NB4 (cell line): ENCODE results near the gene IL17B.

ENCODE experiments used
- DNase-seq: peaks from one replicate; pipeline ENCODE4 v3.0.0; 2010; ENCODE audit warnings: low read depth
- H3K4me3 ChIP-seq: one replicate; pipeline ENCODE4 v1.5.1; 2011; ENCODE audit warnings: mild to moderate bottlenecking, low read depth, low read length, moderate library complexity
- CTCF ChIP-seq: IDR thresholded peaks from one replicate; pipeline ENCODE4 v1.5.1; 2012; ENCODE audit warnings: low read depth, low read length
- MYC ChIP-seq: IDR thresholded peaks from 2 replicates; pipeline ENCODE4 v1.6.1; 2011; ENCODE audit warnings: low read depth, low read length
- POLR2A ChIP-seq: IDR thresholded peaks from 2 replicates; pipeline ENCODE4 v1.6.1; 2011; ENCODE audit warnings: mild to moderate bottlenecking; ENCODE audit not compliant: insufficient read length; ENCODE audit errors: extremely low read depth
- TF ChIP-seq, protein P1 (sequence below): IDR thresholded peaks from 2 replicates; pipeline ENCODE4 v1.6.1; 2011; ENCODE audit warnings: low read depth, low read length

IL17B gene

GRCh38 chr5:149421372-149421685 is 42.2 kb upstream of the IL17B start:
- TF ChIP-seq MYC (no peak), CTCF (no peak), POLR2A (no peak)
- TF ChIP-seq, protein P1, sequence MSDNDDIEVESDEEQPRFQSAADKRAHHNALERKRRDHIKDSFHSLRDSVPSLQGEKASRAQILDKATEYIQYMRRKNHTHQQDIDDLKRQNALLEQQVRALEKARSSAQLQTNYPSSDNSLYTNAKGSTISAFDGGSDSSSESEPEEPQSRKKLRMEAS, result no peak
- DNase-seq, result no peak
- H3K4me3 ChIP-seq, result no peak overlapping the region

GRCh38 chr5:149420545-149421371 is 41.7 kb upstream of the IL17B start:
- no peak for TF ChIP-seq POLR2A
- DNase-seq, result no peak
- H3K4me3 ChIP-seq, result no peak overlapping the region

DNA sequence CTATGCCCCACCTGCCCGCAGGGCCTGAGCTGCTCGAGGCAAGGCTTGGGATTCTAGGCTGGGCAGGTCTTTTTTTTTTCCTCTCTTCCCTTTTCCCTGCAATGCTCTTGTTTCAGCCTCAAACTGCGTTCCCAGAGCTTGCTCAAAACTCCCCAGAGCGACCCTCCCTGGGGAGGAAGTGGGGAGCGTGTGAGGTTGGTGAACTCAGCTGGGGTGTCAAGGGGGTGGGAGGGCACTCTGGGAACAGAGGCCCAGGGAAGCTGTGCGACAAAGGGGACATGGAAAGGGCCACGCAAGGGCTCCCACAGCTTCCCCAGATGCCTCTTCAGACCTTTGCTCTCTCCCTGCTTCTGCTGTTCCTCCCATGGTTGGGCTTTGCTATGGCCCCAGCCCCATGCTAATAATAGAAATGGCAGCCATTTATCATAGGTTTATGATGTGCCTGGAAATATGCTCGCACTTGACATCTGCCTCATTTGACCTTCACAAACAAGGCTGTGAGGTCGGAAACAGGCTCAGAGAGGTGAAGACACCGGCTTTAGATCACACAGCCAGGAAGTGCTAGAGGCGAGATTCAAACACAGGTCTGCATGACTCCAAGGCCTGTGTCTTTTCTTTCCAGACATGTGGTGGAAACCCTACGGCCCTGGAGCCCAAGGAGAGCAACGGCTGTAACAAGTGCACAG is 40.9 kb upstream of the IL17B start:
- TF ChIP-seq, protein P1, result no peak
- no peak for TF ChIP-seq MYC
- TF ChIP-seq POLR2A, result no peak
- TF ChIP-seq CTCF, result no peak
- H3K4me3 ChIP-seq, result peak overlapping the region; percentile 27
- peak; percentile 89 for DNase-seq

GRCh38 chr5:149419532-149419858 is 40.4 kb upstream of the IL17B start:
- no peak for DNase-seq
- TF ChIP-seq, protein P1, result no peak
- no peak for TF ChIP-seq MYC
- no peak for TF ChIP-seq CTCF
- no peak for TF ChIP-seq POLR2A
- H3K4me3 ChIP-seq, result peak overlapping the region; percentile 27

GRCh38 chr5:149418910-149419531 is 39.9 kb upstream of the IL17B start:
- DNase-seq, result no peak
- H3K4me3 ChIP-seq, result no peak overlapping the region
- TF ChIP-seq, protein P1, result no peak
- TF ChIP-seq CTCF (no peak), POLR2A (no peak), MYC (no peak)

- no peak for DNase-seq
- no peak overlapping the region for H3K4me3 ChIP-seq
- TF ChIP-seq CTCF (no peak), POLR2A (no peak), MYC (no peak)
- TF ChIP-seq, protein P1, result no peak
Measured at GRCh38 chr5:149417711-149418368, 38.7 kb upstream of the IL17B start.
